HS-27A (cell line): ENCODE data around the gene ZNF185.
"Not testable (repeated sequence)": the region's sequence is repeated elsewhere in the genome, so short reads cannot be mapped to it uniquely, and the experiment has no call there.

ENCODE experiments used
- DNase-seq: peaks from one replicate; pipeline ENCODE4 v3.0.0-alpha.2; 2012; ENCODE audit warnings: low read depth, missing footprints

Gene ZNF185

DNA sequence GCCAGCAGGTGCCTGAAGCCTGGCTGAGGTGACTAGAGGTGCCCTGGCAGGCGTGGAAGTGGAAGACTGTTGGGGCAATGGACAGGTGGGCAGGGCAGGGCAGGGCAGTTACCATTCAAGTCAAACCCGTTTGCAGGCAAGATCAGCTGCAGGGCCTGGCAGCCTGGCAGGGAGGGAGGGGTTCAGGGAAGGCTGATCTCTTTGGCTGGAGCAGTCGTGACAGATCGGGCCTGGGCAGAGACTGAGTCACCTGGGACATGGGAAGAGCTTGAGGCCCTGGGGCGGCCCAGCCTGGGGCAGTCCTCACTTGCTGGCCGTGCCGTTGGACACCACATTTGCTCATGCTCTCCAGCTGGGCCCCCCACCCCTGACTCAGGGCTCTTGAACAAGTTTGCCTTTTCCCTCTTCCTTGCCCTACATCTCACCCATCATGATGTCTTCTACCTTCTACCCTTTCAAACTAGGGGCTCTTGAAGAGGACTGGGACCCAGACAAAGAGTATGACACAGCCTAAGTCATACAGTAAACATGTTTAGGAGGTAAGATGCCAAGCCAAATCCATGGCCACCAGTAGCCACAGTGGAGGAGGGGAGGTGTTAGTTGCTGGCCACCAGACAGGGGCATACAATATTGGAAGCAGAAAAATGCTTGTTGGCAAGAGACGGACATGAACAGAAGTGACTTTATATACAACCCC, 2.0 kb upstream of the ZNF185 start:
- no peak for DNase-seq

DNA sequence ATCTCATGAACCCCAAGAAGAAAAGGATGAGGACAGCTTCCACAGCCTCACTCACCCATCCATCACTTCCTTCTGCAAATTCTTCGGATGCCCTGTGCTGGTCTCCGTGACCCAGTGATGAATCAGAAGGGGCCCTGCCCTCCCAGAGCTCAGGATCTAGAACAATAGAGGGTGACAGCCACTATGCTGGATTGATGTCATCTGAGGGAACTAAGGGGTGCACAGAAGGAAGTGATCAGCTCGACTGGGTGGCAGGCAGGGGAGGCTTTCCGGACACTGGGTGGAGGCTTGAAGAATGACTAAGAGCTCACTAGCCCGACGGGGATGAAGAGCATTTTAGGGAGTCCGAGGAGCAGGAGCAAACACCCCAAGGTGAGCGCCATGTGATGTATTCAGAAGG, 1.4 kb upstream of the ZNF185 start:
- no peak for DNase-seq

GRCh38 chrX:152898442-152898841, 575 bp downstream of the ZNF185 start:
- no peak for DNase-seq

DNA sequence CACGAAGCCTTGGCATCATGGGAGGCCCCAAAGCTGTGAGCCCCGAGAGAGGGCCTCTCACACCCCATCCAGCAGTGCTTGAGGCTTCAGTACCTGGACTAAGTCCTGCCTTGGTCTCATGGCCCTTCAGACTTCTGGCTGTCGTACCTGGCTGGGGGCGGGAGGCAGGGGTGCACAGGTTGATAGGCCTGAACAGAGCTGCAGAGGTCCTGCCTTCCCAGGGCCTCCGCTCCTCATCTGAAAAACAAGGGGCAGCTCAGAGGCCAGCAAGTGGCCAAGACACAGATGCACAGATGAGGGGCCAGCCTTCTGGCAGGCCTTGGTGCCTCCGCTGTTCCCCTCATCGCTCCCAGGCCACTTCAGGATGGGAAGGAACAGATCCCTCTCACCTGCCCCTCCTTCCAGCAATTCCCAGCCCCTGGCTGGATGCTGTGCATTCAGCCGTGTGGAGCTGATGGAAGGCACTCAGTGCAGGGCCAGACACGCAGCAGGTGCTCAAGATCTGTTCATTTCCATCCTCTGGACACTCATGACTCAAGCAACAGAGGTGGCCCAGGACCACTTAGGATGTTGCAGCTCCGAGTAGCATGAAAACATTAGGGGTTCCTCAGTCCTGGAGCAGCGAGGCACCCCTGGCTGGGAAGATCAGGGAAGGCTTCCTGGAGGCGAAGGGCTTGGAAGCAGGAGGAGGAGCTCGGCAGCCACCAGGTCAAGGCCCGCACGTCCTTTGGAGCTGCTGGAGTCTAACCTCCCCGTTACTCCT, 1.4 kb downstream of the ZNF185 start:
- no peak for DNase-seq

DNA sequence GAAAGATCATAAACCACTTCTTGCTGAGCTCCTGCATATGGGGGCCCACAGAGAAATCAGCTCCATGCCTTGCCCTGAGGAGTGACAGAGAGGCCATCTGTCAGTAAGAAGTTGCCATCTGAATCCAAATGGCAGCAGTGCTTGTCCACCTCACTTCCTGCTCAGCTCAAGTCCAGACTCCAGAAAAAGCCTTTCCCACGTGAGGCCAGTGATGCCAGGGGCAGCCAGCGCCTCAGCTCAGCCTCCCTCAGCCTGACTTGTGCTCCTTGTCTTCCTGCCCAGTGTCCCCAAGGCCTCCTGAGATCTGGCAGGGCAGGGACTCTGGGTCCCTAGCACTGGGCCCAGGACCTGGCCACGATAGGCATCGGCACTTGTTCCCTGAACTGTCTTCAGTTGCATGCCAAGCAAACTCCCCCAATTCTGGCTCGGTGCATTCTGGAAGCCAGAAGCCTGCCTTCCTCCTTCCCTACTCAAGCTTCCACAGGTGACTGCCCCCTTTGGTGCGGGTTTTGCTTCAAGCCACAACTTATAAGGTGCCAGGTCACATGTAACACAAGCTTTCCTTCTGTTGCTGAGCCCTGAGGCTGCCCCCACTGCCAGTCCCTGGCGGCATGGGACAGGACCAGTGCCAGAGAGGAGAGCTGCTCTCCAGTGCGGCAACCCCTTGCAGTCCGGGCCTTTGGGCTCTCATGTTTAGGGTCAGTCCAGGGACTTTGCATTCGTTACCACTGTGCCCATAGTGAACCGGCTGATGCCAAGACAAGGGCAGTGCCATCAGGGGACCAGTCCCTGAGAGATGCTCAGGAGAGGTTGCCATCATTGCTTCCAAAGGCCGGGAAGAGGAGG, 2.2 kb downstream of the ZNF185 start:
- no peak for DNase-seq

GRCh38 chrX:152900937-152901445, 3.1 kb downstream of the ZNF185 start:
- no peak for DNase-seq

- no peak for DNase-seq
These were observed 4.1 kb downstream of the ZNF185 start for GRCh38 chrX:152901816-152902501.

DNA sequence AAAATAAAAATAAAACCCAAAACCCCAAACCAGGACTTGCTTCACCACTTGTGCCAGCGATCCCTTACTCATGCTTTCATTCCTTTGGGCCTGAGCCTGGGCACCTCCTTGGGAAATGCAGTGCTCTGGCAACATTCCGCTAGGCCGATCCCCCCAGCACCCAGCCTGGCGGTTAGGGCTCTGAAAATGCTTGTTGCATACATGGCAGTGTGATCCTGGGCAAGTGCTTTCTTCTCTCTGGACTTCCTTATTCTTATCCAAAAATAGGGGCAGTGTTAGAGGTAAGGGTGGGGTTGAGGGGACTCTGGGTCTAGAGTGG, 4.6 kb downstream of the ZNF185 start:
- no peak for DNase-seq

DNA sequence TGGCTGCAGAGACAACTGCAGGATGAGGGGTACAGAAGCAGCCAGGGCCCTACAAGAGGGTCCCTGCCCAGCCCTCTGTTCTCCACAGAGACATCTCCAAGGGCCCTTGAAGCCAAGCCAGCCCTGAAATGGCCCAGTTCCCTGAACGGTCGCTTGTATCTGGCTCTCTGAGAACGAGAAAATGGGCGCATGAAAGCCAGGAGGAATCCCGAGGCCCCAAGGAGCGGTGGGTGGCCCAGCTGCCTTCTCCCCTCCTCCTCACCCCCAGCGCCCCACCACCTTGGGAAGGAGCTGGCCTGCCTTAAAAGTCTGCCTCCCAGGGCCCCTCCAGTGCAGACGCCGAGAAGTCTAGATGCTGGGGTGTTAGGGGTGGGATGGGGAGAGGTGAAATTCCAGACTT, 5.7 kb downstream of the ZNF185 start:
- DNase-seq, result no peak

- DNase-seq, result no peak
These were observed 6.5 kb downstream of the ZNF185 start for GRCh38 chrX:152904151-152905080.

GRCh38 chrX:152905081-152905420, 7.2 kb downstream of the ZNF185 start:
- no peak for DNase-seq

DNA sequence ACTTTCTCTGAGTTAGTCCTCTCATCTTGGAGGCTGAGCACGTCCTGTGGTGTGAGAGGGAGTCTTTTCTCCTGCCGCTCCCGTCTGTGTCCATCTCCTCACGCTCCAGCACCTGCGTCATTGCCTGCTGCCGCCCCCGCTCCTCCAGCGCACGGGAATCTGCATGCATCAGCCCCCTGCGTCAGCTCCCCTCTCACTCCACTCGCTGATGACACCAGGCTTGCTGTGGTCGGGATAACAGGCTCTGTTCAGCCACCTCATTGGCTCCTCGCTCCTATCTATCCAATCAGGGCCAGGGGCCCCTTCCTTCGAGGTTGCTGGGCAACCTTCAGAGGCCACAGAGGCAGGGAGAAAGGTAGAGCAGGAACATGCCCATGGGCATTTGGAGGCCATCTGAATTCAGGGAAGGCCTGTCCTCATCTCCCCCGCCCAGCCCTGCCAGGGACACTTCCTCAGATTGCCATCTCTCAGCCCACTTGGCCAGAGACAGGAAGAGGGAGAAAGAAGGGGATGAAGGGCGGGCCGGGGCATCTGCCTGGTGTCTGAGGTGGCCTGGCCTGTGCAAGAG, 9.3 kb downstream of the ZNF185 start:
- no peak for DNase-seq

- no peak for DNase-seq
These were observed 10.6 kb downstream of the ZNF185 start for GRCh38 chrX:152908486-152908885.

- not testable (repeated sequence) for DNase-seq
These were observed 12.2 kb downstream of the ZNF185 start for GRCh38 chrX:152910018-152910417.

DNA sequence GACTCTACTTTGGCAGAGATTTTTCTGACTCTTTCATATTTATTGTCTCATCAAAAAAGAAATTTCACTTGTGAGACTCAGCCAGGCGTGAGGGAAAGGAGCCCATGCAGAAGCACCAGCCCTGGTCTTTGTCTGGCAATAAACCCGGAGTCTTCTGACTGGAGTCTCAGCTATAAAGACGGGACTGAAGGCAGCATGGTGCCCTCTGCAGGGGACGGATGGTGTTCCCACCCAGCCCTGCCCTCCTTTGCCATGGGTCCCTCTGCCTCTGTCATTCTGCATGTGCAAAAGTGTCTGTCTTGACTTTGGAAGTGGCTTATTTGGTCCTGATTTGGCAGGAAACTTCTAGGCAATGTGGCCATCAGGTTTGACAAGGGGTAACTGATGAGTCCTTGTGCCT, 14.2 kb downstream of the ZNF185 start:
- DNase-seq, result no peak

- no peak for DNase-seq
These were observed 14.8 kb downstream of the ZNF185 start for GRCh38 chrX:152912641-152913040.

GRCh38 chrX:152913346-152913745, 15.5 kb downstream of the ZNF185 start:
- DNase-seq, result no peak

- no peak for DNase-seq
These were observed 16.0 kb downstream of the ZNF185 start for GRCh38 chrX:152913910-152914309.

DNA sequence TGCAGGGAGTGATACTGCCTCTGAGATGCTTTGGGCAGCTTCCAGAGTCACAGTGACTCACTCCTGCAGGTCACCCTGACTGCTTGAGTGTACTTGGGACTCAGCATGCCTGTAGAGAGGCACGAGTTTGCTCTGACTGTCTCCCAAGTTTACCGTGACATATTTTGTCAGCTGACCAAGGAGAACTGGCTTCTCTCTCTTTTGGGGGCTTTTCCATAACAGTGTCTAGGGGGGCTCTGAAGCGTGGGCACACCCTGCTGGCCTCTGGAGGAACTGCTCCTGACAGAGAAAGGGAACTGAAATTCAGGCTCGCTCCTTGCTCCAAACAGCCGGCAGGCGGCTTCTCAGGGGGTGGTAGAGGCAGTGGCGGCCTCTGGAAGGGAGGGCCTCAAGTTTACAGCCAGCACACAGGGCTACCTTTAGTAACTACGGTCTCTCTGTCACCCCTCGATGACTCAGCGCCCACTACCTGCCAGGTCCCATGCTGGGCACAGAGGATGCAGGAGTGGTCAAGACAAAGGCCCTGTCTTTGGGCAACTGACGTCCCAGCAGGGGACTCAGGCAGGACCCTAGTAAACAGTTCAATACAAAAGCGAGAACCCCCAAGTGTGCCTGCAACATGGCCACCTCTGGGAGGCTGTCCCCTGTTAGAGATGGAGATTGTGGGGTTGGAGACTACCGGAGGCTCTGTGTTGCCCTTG, 17.8 kb downstream of the ZNF185 start:
- no peak for DNase-seq
